GM18498 (cell line): Measurements from ENCODE around the gene OPTC.

ENCODE experiments used
- ATAC-seq: cut with Tn5 transposase; IDR thresholded peaks from one replicate; pipeline ENCODE4 v1.9.1; 2021; ENCODE audit warnings: mild to moderate bottlenecking, moderate library complexity; ENCODE audit not compliant: unreplicated experiment

Gene OPTC

GRCh38 chr1:203531063-203531462 lies 37.1 kb downstream of the OPTC start:
- ATAC-seq, result no peak

GRCh38 chr1:203534012-203534411 lies 40.1 kb downstream of the OPTC start:
- no peak for ATAC-seq

DNA sequence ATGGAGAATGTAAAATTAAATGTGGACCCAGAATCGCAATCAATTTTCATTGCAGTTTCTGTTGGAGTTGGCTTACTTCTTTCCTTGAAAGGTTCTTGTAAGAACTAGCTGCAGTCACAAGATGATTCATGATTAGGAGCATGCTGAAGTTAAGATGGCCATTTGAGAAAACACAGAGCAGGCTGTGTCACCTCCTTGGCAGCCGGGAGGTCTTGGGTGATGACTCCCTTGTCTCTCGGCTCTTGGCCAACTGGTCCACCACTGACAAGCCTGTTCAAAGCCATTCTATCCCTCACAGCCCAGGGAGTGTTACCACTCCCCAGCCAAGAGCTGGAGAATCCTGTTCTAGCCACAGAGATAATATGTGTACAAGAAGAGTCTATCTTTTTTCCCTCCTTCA lies 40.6 kb downstream of the OPTC start:
- ATAC-seq, result no peak

DNA sequence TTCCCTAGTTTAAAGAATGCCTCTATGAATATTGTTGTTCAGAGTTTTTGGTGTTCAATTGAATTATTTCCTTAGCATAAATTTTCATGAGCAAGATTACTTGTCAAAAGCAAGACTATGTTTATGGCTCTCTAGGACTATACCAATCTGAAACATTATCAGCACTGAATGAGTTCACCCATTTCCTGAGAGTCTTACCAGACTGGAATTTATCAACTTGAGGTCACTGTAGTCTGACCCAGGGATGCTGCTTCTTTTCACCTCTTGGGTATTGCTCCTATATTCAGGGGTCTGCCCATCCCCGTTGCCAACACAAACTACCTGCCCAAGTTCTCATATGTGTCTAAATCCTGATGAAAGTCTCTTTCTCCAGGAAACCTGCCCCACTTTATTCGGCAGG lies 42.6 kb downstream of the OPTC start:
- no peak for ATAC-seq

DNA sequence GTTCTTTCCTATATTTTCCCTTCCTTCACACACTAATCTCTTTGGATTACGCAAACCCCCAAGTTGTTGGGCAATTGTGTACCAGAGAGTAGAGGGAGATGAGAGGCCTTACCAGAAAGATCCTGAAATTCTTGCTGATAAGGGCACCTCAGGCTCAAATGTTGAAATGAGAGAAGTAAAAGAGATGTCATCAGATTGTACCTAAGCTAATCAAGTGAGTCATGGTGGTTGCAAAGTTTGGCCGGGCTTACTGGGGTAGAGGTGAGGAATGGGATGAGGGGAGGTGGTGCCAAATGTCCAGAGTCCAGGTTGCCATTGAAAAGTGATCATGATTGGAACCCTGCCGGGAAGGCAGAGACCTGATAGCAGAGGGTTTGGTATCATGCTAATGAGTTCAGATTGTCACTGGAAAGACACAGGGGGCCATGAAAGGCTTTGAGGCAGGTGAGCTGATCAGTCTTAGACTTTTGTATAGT lies 43.1 kb downstream of the OPTC start:
- no peak for ATAC-seq

GRCh38 chr1:203537806-203538464 lies 44.0 kb downstream of the OPTC start:
- ATAC-seq, result no peak

GRCh38 chr1:203538726-203539125 lies 44.8 kb downstream of the OPTC start:
- ATAC-seq, result no peak

- no peak for ATAC-seq
These were observed 46.0 kb downstream of the OPTC start for GRCh38 chr1:203539831-203540546.

- ATAC-seq, result no peak
These were observed 50.5 kb downstream of the OPTC start for GRCh38 chr1:203544485-203544884.

DNA sequence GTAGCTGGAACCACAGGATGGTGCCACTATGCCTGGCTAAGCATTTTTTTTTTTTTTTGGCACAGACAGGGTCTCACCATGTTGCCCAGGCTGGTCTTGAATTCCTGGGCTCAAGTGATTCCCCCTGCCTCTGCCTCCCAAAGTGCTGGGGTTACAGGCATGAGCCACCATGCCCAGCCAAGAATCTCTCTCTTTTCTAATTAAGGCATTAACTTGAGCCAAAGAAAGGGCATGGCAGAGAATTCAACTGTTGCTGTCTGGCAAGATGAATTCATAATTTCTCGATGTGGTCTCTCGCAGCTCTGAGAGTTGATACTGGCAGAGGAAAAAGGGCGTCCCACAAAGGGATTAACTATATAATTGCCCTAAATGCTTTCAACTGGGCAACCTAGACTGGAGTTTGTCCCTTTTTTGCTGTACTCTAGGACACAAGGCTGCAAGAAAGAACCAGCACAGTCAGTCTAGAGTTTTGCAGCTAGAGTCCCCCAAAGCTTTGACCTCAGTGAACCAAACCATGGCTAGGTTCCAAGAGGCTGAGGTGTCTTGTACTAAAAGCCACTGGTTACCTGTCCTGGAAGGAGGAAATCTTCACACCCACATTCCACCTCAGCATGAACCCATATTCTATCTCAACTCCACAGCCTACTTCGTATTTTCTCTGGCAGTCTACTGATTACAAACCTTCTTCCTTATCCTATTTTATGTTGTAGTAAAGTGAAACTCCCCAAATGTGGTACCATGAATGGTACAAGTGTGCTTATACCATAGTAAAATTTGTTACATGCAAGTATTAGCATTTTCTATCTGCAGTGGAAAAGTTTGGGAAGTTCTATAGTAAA lies 51.2 kb downstream of the OPTC start:
- no peak for ATAC-seq

DNA sequence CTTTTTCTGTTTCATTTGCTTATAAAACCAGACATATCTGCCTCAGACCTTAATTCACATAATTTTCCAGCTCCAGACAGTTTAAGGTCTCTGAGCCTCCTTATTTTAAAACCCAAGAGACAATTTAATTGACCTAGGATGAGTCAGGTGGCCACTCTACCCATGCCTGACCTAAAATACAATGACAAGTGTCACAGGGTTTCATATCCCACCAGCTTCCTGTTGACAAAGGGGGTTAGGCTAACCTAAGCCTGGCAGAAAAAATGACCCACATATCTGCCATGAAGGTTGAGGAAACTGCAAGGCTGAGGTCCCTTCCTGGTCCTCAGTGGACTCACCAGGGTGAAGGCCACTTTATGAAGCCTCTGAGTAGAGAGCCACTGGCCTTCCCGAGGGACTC lies 52.3 kb downstream of the OPTC start:
- no peak for ATAC-seq

GRCh38 chr1:203547147-203547546 lies 53.2 kb downstream of the OPTC start:
- no peak for ATAC-seq

GRCh38 chr1:203547771-203548421 lies 53.9 kb downstream of the OPTC start:
- ATAC-seq, result no peak

DNA sequence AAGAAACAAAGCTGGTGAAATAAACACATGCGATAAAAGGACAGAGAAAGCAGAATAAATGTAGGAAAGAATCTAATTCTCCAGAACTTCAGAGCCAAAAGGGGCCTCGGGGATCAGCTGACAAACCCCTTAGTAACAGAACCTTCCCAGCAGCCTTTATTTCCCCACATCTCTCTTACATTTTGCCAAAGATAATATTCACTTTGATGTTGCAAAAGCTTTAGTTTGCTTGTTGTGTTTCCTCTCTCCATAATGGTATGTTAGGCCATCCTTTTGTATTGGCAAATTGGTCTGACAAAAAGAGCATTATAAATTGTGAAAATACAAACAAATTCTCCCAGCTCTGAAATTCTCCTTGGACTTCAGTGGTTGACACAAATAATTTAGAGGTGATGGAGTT lies 54.9 kb downstream of the OPTC start:
- no peak for ATAC-seq

DNA sequence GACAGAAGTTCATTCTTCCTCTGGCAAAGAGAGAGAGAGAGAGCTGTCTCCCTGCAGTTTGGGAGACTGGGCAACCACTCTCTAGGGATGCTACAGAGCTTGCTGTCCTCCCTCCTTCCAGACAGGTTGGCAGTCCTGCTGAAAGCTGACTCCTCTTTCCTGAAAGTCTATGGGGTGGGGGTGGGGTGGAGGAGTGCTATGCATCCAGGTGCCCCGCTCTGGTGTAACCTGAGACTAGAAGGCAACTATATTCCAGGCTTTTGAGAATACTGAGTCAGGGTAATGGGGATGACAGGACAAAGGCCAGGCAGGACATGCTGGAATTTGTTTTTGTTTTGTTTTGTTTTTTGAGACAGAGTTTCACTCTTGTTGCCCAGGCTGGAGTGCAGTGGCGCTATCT lies 55.4 kb downstream of the OPTC start:
- no peak for ATAC-seq

GRCh38 chr1:203550846-203551245 lies 56.9 kb downstream of the OPTC start:
- no peak for ATAC-seq

GRCh38 chr1:203551550-203551949 lies 57.6 kb downstream of the OPTC start:
- ATAC-seq, result no peak

DNA sequence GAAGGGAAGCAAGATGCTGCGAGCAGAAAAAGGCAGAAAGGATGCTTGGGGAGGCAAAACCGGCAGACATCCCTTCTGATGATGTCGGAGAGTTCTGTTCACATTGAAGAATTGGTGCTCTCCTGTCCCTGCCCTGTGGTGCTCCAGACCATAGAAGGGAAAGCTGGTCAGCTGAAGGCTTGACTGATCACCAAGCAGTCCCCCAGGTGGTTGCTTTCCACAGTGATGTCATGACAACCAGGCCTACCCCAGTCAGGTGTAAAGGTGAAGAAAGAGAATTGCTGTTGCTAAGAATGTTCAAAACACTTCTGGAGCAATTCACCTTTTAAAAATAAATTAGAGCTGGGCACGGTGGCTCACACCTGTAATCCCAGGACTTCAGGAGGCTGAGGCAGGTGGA lies 59.5 kb downstream of the OPTC start:
- ATAC-seq, result no peak

DNA sequence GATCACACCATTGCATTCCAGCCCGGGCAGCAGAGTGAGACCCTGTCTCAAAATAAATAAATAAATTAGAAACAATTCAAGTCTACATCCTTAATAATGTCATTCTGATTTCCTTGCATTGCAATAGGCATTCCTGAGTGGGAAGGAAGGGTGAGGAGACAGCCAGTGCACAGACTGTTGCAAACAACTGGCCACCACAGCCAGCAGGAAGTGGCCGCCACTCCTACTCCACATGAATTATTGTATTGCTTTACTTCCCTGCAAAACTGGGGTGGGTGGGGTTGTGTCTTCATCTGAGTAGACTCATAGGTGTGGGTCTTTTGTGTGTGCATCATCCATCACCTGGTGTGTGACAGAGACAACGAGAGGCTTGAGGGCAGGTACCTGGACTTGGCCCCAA lies 60.1 kb downstream of the OPTC start:
- no peak for ATAC-seq

DNA sequence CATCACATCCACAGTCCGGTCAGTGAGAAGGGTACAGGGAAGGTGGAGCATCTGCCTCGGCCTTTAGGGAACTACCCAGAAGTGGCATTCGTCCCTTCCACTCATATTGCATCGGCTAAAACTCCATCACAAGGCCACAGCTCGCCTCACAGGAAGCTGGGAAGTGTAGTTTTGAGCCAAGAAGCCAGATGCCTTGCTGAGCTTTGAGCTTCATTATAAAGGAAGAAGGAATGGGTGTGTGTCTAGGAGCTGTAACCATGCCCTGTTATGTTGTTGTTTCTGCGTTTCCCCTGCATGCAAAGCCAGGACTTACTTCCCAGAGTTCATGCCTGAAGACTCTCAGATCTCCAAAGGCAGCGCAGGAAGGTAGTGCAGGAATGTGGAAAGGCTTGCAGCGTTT lies 61.1 kb downstream of the OPTC start:
- ATAC-seq, result no peak

DNA sequence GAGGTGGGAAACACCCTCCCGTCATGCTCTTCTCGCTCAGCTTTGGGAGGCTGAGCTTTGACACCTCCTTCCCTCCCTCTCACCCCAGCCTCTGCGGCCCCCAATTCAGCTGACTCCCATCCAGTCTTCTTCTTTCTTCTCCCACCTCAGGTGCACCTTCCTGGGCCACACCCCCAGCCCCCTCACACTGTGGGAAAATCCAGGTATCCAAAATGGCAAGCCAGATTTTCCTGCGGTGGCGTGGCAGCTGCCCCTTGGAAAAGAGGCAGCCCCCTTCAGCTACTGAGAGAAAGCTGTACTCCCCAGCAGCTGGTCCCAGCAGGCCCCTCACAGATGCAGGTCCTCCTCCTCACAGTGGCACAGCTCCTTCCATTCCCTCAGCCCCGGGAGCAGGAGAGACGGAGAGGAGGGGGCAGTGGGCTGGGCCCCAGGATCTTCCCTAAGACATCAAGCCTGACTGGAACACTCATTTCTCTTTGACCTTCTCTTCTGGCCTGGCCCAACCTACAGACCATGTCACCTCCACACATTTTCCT lies 61.6 kb downstream of the OPTC start:
- ATAC-seq, result no peak
